ENCODE data around the gene RAB11FIP3.
"Not testable (repeated sequence)": the region's sequence is repeated elsewhere in the genome, so short reads cannot be mapped to it uniquely, and the experiment has no call there.

Gene RAB11FIP3

DNA sequence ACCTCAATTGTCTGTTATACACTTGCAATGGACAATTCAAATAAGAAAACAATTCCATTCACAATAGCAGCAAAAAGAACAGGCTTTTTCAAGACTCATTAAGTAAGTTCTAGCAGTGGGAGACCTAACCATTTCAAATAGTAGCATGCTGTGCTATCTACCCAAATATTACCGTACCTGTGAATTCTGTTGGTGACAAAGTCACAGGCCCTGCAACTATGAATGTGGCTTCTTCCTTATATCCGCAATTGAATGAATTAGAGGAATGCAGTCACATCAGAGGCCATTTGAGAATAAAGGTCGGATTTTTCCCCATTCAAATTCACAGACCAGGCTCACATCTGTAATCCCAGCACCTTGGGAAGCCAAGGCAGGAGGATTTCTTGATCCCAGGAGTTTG lies 29.2 kb upstream of the RAB11FIP3 start:
- DNase-seq, result peak in 1 of 2 experiments; percentile 36

DNA sequence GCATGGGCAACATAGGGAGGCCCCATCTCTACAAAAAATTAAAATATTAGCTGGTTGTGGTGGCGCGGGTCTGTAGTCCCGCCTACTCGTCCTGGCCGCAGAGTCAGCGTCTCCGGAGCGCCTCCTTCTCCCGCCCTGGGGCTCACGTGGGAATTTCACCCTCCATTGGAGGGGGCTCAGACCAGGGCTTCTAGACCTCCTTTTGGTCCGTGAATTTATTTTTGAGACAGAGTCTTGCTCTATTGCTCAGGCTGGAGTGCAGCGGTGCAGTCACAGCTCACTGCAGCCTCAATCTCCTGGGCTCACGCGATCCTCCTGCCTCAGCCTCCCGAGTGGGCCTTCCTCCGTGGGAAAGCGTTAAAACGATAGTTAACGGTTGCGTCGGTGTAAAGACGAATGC lies 28.8 kb upstream of the RAB11FIP3 start:
- DNase-seq, result peak; percentile 37 to 55

DNA sequence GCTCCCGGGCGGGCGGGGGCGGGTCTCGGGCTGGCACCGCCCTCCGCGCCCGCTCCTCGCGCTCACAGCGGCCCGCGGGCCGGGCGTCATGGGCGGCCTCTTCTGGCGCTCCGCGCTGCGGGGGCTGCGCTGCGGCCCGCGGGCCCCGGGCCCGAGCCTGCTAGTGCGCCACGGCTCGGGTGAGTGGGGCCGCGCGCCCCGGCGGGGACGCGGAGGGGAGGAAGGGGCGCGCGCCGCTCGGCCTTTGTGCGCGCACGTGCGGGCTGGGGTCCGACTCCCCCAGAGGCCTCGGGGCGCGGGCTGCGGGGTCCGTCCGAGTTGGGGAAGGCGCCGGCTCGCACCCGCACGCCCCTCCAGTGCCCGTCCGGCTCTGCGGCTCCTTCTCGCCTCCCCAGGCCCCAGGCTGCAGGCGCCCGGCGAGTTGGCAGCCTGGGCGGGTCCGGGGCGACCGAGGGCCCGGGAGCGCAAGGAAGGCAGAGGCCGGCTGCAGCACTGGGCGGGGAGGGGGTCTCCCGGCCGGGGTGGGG lies 28.3 kb upstream of the RAB11FIP3 start, which contains the start of gene NME4:
NME4 (plus strand) TSS at position 65 of the 527 bp plus-strand sequence; CDS start at position 89, 24 bp downstream.
- DNase-seq, result peak; percentile 52 to 76

DNA sequence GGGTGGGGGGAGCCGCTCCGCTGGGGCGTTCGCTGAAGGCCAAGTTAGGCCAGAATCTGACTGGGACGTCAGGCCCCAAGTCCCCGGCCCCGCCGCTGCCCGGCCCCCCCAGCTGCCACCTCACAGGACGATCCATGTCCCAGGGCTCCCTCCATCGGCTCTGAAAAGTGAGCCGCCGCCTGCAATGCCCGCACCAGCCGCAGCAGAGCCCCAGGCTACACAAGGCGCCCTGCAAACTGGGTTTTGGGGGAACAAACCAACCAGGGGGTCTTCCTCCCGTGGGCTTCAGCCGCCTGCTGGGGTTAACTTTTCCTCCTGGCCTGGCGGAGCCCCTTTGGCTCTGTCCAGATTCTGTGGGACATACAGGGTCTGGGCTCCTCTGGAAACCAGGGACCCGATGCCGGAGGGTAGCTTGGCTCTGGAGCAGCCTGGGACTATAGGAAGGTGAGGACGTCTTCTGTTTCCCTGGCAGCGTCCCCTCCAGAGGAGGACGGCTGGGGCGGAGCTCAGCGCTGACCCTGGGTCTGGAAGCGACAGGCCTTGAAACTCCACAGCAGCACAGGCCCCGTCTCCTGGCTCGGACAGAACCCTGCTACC lies 27.6 kb upstream of the RAB11FIP3 start:
- peak; percentile 41 to 69 for DNase-seq

DNA sequence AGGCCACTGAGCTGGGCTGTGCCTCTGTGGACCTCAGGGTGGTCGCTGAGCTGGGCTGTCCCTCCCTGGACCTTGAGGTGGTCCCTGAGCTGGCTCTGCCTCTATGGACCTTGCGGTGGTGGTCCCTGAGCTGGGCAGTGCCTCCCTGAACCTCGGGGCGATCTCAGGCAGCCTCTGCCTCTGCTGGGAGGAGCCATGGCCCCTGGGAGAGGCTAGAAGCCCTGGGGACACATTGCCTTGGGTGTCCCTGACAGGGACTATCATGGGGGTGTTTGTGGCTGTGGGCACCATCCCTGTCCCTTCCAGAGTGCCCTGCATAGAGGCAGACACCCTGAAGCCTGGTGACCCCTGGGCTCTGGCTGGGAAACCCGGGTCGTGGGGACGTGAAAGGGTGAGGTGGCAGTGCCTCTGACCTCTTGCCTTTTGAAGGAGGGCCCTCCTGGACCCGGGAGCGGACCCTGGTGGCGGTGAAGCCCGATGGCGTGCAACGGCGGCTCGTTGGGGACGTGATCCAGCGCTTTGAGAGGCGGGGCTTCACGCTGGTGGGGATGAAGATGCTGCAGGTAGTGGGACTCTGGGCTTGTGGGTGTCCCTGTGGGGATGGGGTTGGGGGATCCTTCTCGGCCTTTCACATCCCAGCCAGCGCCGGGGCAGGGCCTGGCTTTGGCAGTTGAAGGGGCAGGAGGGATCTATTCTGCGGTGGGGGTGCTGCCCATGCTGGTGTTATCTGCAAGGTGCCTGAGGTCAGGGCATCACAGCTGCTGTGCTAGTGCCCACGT lies 26.7 kb upstream of the RAB11FIP3 start:
- DNase-seq, result no peak

DNA sequence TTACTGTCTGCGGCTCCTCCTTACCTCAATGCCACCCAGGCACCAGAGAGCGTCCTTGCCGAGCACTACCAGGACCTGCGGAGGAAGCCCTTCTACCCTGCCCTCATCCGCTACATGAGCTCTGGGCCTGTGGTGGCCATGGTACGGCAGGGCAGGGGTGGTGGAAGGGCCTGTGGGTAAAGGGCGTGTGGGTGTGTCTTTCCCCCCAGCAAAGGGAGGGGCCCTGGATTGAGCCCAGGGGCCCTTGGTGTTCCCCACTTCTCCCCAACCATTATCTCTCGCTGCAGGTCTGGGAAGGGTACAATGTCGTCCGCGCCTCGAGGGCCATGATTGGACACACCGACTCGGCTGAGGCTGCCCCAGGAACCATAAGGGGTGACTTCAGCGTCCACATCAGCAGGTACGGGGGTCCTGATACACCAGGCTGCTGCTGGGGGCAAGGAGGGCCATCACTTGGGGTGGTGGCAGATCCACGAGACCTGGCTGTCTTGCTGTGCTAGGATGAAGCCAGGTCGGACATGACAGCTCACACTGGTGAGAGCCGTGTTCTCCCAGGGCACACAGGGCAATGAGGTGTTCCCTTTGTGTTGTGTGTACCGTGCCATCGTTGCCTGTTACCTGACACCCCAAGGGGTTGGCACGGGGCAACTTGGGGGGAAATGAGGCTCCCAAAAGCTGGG lies 26.0 kb upstream of the RAB11FIP3 start:
- DNase-seq, result no peak

DNA sequence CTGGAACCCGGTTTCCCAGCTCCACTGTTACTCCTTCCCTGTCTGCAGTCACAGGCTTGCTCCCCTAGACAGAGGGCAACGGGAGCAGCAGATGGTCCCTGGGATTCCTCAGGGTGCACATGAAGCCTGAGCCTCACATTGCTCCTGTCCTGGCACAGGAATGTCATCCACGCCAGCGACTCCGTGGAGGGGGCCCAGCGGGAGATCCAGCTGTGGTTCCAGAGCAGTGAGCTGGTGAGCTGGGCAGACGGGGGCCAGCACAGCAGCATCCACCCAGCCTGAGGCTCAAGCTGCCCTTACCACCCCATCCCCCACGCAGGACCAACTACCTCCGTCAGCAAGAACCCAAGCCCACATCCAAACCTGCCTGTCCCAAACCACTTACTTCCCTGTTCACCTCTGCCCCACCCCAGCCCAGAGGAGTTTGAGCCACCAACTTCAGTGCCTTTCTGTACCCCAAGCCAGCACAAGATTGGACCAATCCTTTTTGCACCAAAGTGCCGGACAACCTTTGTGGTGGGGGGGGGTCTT lies 25.3 kb upstream of the RAB11FIP3 start:
- DNase-seq, result no peak

DNA sequence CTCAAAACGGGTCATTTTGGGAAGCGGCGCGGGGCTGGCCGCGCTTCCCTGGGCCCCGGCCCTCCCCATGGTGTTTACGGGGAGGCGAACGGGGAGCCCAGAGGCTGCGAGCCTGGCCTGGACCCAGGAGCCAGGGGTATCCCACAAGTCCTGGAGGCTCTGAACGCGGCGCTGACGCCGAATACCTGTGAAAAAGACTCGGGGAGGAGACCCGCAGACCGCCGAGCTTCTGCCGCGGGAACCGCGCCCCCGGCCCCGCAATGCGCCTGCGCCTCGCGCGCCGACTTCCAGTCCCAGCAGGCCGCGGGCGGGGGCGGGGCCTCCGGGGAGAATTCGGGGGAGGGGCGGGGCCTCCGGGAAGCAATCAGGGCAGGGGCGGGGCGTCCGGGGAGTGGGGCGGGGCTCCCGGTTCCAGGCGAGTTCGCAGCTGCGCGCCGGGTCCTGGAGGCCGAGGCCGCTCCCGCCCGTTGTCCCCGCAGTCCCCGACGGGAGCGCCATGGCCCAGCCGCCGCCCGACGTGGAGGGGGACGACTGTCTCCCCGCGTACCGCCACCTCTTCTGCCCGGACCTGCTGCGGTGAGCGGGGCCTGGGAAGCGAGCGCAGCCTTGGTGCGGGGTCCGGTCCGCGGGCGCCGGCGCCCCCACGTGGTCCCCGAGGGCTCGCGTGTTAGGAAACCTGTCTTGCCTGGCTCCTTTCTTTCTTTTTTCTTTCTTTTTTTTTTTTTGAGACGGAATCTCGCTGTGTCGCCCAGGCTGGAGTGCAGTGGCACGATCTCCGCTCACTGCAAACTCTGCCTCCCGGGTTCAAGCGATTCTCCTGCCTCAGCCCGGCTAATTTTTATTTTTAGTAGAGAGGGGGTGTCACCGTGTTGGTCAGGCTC lies 23.7 kb upstream of the RAB11FIP3 start, which contains the start of gene DECR2:
DECR2 (plus strand) TSS at position 418 of the 881 bp plus-strand sequence; CDS start at position 497, 79 bp downstream.
- peak; percentile 81 to 91 for DNase-seq

DNA sequence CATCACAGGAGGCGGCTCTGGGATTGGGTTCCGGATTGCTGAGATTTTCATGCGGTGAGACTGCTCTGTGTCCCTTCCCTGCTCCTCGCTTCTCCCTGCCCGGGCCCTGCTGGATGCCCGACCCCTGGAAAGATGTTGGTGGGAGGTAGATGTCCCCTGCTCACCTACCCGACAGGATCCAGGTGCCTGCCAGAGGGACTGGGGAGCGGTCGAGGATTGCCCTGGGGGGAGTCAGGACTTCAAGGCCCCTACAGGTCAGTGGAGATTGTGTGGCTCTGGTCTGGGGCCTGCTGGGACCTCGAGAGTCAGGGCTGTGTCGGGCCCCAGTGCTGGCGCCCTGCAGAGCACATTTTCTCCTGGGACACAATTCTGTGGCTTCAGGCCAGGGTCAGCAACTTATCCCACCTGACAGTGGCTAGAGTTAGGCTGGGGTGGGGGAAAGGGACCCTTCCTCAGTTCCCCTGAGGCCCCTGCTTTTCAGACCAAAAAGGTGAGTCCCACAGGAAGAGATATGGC lies 20.4 kb upstream of the RAB11FIP3 start:
- no peak for DNase-seq

DNA sequence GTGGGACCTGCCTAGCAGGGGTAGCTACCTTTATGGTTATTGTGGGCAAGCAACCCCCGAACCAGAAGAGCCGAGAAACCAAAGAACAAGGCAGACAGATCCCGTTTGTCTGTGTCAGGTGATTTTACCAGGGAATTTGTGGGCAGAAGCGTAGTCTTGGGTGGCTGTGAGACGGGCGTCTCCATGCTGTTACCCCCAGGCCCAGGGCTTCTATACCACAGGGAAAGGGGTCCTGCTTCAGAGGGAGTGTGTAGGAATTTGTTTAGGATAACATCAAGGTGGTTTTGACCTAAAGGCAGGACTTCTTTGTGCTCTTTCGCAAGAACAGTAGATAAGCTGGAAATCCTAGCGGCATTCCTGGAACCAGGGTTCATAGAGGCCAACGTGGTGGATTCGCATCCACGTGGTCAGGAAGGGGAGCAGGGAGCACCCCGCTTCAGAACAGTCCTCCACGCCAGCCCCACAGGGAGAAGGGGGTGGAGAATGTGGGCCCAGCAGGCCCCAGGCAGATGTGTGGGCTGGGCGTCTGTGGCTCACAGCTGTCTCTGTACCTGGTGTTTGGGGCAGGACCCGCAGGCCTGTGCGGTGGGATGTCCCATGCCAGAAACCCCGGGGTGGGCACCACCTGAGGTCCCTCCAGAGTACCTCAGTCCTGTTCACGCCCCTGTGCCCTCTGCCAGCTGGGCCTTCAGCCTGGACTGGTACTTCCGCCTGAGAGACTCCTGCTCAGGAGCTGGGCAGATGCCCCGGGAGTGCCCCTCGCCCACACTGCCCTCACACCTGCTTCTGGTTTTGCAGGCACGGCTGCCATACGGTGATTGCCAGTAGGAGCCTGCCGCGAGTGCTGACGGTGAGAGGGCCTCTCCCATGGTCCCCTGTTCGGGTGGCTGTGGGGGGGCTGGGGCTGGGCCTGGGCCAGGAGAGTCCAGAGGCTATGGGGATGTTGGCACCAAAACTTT lies 19.6 kb upstream of the RAB11FIP3 start:
- no peak for DNase-seq

DNA sequence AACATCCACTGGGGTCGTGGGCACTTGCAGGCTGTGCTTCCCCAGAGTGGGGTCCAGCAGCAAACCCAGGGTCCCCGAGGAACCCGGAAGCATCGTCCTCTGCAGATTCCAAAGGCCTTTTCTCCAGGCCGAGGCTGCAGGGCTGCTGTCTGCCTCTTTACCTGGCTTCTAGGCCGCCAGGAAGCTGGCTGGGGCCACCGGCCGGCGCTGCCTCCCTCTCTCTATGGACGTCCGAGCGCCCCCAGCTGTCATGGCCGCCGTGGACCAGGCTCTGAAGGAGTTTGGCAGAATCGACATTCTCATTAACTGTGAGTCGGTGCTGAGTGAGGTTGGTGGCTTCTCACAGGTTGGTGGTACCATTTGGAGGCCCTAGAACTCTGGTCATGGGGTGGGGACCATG lies 18.2 kb upstream of the RAB11FIP3 start:
- DNase-seq, result no peak

DNA sequence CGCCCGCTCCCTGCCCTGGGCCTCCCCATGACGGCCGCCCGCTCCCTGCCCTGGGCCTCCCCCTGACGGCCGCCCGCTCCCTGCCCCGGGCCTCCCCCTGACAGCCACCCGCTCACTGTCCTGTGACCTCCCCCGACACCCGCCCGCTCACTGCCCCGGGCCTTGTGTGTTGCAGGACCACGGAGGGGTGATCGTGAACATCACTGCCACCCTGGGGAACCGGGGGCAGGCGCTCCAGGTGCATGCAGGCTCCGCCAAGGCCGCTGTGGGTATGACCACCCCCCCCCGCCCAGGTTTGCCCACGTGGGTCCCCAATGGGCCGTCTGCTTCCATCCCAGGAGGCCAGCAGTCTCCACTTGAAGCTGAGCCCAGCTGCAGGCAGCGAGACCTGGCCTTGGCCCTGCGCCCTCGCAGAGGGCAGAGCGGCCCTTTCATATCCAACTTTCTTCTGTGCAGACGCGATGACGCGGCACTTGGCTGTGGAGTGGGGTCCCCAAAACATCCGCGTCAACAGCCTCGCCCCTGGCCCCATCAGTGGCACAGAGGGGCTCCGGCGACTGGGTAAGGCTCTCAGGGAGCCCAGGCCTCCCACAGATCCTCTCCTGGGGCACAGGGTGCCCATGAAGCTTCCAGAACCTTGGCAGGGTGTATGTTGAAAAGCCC lies 14.8 kb upstream of the RAB11FIP3 start:
- no peak for DNase-seq

DNA sequence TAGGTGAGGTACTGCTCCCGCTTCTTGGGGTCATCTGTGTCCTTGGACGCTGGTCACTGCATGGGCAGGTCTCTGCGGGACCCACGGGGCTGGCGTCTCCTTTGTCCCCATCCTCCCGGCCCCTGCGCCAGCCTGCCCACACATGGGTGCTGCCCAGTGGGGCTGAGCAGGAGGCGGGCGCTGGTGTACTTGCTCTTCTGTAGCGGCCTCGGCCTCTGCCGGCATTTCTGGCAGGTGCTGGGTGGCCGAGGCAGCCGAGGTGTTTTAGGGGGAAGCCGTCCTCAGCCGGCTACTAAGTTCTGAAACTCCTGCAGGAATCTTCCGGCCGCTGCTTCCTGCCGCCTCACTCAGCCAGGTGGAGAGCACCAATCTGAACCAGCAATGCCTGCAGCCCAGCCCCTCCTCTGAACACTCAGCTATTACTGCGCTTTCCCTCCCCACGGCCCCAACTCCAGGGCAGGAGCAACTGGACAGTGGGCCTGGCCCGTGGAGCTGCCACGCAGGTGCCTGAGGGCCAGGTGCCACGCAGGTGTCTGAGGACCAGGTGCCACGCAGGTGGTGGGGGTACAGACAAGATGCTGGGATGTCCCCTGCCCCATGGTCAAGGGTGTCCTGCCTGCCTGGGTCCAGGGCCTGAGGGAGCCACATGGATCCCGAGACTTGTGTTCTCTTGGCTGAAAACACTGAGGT lies 13.7 kb upstream of the RAB11FIP3 start:
- no peak for DNase-seq

DNA sequence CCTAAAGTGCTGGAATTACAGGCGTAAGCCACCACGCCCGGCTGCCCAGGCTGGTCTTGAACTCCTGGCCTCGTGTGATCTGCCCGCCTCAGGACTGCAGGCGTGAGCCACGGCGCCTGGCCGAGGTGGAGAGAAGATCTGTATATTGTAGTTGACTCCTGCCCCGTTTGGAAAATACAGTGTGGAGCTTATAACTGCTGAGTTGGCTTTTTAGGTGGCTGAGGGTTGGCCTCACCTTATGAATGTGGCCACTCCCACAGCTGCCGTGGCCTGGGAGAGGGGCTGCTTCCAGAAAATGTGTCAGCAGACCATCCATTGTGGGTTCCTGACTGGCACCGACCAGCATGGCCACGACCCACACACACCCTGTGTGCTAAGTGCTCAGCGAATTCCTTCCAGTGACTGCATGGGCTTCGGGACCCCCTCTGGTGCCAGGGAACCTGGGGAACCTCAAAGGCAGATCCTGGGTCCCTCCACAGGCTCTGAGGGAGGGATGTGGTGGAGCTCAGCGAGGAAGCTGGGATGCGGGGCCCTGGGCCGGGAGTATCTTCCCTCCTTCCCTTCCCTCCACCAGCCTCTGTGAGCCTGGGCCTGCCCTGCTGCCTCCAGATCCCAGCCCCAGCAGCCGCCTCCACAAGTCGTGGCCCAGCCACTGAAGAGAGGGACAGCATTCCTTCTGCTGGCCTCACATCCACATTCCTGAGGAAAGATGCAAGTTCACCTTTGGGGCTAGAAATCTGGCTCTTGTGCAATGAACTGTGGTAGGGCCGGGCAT lies 10.9 kb upstream of the RAB11FIP3 start:
- no peak for DNase-seq

DNA sequence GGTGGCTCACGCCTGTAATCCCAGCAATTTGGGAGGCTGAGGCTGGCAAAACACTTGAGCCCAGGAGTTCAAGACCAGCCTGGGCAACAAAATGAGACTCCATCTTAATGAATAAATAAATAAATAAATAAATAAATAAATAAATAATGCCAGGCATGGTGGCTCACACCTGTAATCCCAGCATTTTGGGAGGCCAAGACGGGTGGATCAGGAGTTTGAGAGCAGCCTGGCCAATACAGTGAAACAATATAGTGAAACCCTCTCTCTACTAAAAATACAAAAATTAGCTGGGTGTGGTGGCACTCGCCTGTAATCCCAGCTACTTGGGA lies 10.3 kb upstream of the RAB11FIP3 start:
- not testable (repeated sequence) for DNase-seq

DNA sequence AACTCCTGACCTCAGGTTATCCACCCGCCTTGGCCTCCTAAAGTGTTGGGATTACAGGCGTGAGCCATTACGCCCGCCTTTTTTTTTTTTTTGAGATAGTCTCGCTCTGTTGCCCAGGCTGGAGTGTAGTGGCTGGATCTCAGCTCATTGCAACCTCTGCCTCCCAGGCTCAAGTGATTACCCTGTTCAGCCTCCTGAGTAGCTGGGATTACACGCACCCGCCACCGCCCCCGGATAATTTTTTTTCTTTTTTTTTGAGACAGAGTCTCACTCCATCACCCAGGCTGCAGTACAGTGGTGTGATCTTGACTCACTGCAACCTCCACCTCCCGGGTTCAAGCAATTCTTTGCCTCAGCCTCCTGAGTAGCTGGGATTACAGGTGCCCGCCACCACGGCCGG lies 3.3 kb upstream of the RAB11FIP3 start:
- not testable (repeated sequence) for DNase-seq

DNA sequence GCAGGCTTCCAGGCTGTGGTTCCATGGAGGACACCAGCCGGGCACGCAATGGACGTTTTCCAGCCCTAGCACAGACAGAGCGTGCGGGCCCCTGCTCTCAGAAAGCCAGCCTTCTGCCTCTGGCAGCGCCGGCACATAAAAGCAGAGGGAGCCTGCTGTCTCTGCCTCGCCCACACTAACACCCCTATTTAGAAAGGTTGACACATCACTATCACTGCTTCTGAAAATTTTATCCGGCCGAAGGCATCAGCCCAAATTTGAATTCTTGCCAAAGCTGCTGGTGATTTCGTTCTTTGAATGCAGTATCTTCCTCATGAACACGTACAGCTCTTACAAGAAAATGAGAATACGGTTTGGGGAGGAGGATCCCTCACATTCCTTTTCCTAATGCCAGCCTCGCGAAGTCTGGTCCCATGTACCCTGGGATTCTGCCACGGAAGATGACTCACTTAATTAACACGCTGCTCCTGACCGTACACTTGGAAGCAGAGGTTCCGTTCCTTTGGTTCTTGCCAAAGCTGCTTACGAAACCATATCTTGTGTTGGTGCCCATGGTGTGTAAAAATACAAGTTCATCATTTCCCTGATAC lies 1.3 kb upstream of the RAB11FIP3 start:
- no peak for DNase-seq

DNA sequence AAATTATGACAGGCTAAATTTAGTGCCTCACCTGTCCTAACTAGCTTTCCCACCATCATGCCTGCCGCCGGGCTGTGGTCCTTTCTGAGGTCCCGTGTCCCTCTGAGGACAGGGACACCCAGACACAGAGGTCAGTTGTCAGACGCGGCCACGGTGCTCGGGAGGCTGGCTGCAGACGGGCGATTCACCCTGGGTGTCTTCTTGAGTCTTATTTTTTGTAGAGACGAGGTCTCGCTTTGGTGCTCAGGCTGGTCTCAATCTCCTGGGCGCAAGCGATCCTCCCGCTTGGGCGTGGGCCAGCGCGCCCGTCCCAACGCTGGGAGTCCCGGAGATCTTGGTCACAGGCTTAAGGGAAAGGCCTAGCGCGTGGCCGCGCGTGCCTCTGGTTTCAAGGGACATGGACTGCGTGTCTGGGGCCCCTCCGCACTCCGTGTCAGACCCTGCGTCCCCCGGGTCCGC lies 797 bp upstream of the RAB11FIP3 start:
- no peak for DNase-seq

All from NCI-H1930 (cell line).